Thymus (tissue), 11 donors: ENCODE measurements around the gene CEP295NL. TPM values are rescaled to one million over a fixed set of nuclear protein-coding genes. Genes with fewer than 3 reads are reported as not detected.
A peak's percentile ranks its signal among the peaks of the same experiment; 100 is the strongest.

Experiments
- DNase-seq, 9 donors: peaks; one replicate each; pipeline ENCODE4 v3.0.0-alpha.2; 2013; ENCODE audit warnings: low spot score in 9 of 9, low read depth in 6 of 9, missing footprints in 1 of 9
- H3K27ac ChIP-seq, 2 donors: one replicate each; pipeline ENCODE4 v1.5.1; 2013; ENCODE audit warnings: control low read depth in 1 of 2, low read depth in 1 of 2, low read length in 1 of 2, mild to moderate bottlenecking in 1 of 2, moderate library complexity in 1 of 2
- H3K27me3 ChIP-seq, 2 donors: one replicate each; pipeline ENCODE4 v1.5.1; 2013; ENCODE audit warnings: low read length in 1 of 2; ENCODE audit not compliant: control insufficient read depth in 2 of 2, insufficient read depth in 1 of 2
- H3K36me3 ChIP-seq, 2 donors: one replicate each; pipeline ENCODE4 v1.5.1; 2013; ENCODE audit warnings: low read length in 1 of 2, mild to moderate bottlenecking in 1 of 2, moderate library complexity in 1 of 2; ENCODE audit not compliant: control insufficient read depth in 2 of 2, insufficient read depth in 2 of 2
- H3K4me1 ChIP-seq, 2 donors: one replicate each; pipeline ENCODE4 v1.5.1; 2013; ENCODE audit warnings: low read length in 2 of 2; ENCODE audit not compliant: control insufficient read depth in 2 of 2, insufficient read depth in 2 of 2
- H3K4me3 ChIP-seq, 2 donors: one replicate each; pipeline ENCODE4 v1.5.1; 2013; ENCODE audit warnings: low read length in 2 of 2, control low read depth in 1 of 2, mild to moderate bottlenecking in 1 of 2
- H3K9me3 ChIP-seq, 2 donors: one replicate each; pipeline ENCODE4 v1.5.1; 2013; ENCODE audit warnings: low read length in 1 of 2, mild to moderate bottlenecking in 1 of 2; ENCODE audit not compliant: control insufficient read depth in 2 of 2, insufficient read depth in 1 of 2
- WGBS: extraction: QIAGEN DNeasy Blood & Tissue Kit; methylation state at CpG from one replicate; pipeline ENCODE4 v1.1.7; 2013; 5-methylcytosine and 5-hydroxymethylcytosine counted together
- polyA plus RNA-seq: library from polyadenylated mRNA; stranded (reverse); fragments of 200-250 nt; gene quantifications from one replicate; pipeline ENCODE4 v1.2.3, GENCODE V29; 2013
- total RNA-seq: library from RNA; stranded (reverse); fragments of 120-200 nt; gene quantifications from one replicate; pipeline ENCODE4 v1.2.4, GENCODE V29; 2013
- donor health status: healthy.

CEP295NL gene
- total and polyA plus RNA-seq, 2 donors = 0.38 to 0.50 TPM

DNA sequence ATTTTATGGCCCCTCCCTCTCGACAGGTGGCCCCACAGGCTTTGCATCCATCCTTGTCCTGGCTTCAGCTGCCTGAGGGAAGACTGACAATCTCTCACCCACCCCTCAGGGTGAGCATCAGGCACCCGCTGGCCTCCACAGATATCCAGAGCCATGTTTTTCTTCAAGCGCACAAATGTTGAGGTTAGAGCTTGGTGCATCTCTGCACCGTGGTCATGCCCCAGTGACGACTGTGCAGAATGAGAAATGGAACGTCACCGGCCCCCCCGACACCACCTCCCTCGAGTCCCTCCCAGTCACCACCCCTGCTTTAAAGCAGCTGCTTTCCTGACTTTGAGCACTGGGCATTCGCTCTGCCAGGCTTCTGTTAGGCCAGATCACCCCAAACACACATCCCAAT, 42.0 kb upstream of the CEP295NL start:
- H3K27ac ChIP-seq = no peak overlapping the region
- H3K4me1 ChIP-seq = peaks cover 0 to 13% of the 10 kb centered on the region in 2 donors
- H3K9me3 ChIP-seq = no peaks in the 10 kb centered on the region
- no peak overlapping the region for H3K4me3 ChIP-seq
- H3K27me3 ChIP-seq = no peaks in the 10 kb centered on the region
- no peak for DNase-seq
- no peaks in the 10 kb centered on the region for H3K36me3 ChIP-seq
- 84% methylated on average over 10 of the region's 10 CpGs for WGBS

DNA sequence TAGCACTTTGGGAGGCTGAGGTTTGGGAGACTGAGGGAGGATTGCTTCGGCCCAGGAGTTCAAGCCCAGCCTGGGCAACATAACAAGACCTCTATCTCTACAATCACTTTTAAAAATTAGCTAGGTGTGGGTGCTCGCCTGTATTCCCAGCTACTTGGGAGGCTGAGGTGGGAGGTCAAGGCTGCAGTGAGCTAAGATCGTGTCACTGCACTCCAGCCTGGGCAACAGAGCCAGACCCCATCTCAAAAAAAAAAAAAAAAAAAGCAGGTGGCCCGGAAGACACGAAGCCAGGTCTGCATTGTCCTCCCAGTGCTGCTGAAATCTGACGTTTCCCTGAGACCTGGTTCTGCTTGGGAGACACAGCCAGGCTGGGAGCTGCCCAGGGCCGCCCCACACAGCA, 41.0 kb upstream of the CEP295NL start:
- no peak overlapping the region for H3K27ac ChIP-seq
- DNase-seq = no peak
- H3K9me3 ChIP-seq = no peaks in the 10 kb centered on the region
- no peaks in the 10 kb centered on the region for H3K27me3 ChIP-seq
- H3K4me1 ChIP-seq = peaks cover 0 to 17% of the 10 kb centered on the region in 2 donors
- H3K4me3 ChIP-seq = no peak overlapping the region
- no peaks in the 10 kb centered on the region for H3K36me3 ChIP-seq
- WGBS = 94% methylated on average over 7 of the region's 7 CpGs

DNA sequence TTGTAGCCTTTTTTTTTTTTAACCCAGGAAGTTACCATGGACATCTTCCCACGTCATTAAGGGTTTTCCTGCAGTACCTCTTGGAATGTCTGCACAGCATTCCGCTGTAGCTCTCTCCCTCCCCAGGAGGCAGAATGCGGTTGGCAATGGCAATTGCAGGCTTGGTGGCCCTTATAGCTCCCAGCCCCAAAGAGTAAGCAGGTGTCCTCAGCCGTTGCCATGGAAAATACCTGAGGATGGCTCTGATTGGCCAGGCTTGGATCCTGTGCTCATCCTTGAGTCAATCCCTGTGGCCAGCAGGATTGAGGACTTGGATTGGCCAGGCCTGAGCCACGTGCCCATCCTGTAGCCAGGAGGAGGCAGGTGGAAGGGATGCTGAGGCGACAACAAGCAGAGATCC, 37.7 kb upstream of the CEP295NL start:
- Histone ChIP-seq H3K4me1 (peaks cover 0 to 13% of the 10 kb centered on the region in 2 donors), H3K27me3 (no peaks in the 10 kb centered on the region), H3K27ac (no peak overlapping the region), H3K4me3 (no peak overlapping the region), H3K9me3 (no peaks in the 10 kb centered on the region), H3K36me3 (no peaks in the 10 kb centered on the region)
- 94% methylated on average over 6 of the region's 6 CpGs for WGBS
- no peak for DNase-seq

DNA sequence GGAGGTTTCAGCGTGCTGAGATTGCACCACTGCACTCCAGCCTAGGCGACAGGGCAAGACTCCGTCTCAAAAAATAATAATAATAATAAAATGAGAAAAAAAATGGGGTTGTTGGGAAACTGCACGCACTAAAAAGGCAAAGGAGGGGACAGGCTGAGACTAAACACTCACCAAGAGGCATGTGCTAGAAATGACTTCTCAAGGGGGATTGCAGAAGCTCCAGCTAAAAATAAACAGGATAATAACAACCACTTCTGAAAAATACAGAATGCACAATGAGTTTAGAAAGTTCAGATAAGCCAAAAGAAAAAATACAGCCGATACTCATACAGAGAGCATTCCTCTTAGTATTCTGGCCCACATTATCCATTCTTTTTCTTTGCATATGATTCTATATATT, 37.3 kb upstream of the CEP295NL start:
- DNase-seq = no peak
- WGBS = 84% methylated on average over 5 of the region's 5 CpGs
- peaks cover 0 to 13% of the 10 kb centered on the region in 2 donors for H3K4me1 ChIP-seq
- H3K9me3 ChIP-seq = no peaks in the 10 kb centered on the region
- H3K27ac ChIP-seq = no peak overlapping the region
- H3K36me3 ChIP-seq = no peaks in the 10 kb centered on the region
- H3K4me3 ChIP-seq = no peak overlapping the region
- no peaks in the 10 kb centered on the region for H3K27me3 ChIP-seq

DNA sequence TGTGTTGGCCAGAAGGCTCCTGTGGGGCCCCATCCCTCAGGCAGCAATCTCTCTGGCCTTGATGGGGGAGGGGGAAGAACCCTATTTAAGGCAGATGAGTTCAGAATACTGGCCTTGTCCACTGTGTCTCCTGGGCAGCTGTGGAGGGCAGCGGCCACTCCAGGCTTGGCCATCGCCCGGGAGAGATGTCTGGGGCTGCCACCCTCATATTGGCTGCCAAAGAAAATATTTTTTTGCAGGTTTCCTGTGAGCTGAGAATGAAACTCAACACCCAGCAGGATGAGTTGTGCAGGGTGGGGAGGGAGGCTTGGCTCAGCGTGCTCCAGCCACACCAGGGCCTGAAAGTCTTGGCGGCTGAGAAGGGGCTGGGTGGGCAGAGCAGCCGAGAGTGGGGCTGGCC, 36.6 kb upstream of the CEP295NL start:
- 88% methylated on average over 6 of the region's 6 CpGs for WGBS
- no peak overlapping the region for H3K27ac ChIP-seq
- peaks cover 0 to 18% of the 10 kb centered on the region in 2 donors for H3K4me1 ChIP-seq

DNA sequence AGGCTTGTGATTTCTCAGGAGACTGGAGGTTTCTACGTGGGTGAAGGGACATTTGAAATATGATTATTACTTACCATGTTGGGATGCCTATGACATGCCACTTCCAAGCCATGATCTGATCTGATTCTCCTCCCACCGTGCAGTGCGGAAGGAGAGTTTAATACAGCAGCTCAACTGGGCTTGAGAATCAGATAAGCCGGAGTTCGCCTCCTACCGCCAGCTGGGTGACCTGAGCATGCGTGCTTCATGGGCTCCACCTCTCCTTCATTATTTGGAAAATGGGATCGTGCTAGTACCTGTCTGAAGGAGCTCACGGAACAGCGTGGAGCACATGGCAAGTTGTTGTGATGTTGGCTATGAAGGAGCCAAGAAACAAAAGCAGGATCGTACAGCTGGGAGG, 34.6 kb upstream of the CEP295NL start:
- no peaks in the 10 kb centered on the region for H3K9me3 ChIP-seq
- no peak overlapping the region for H3K27ac ChIP-seq
- H3K4me1 ChIP-seq = peaks cover 0 to 26% of the 10 kb centered on the region in 2 donors
- 88% methylated on average over 11 of the region's 11 CpGs for WGBS
- DNase-seq = no peak
- no peaks in the 10 kb centered on the region for H3K36me3 ChIP-seq
- no peak overlapping the region for H3K4me3 ChIP-seq
- H3K27me3 ChIP-seq = no peaks in the 10 kb centered on the region

More for the DNA sequence above, 36.6 kb upstream of the CEP295NL start:
- Histone ChIP-seq H3K9me3 (no peaks in the 10 kb centered on the region), H3K36me3 (no peaks in the 10 kb centered on the region), H3K4me3 (no peak overlapping the region), H3K27me3 (no peaks in the 10 kb centered on the region)
- DNase-seq = no peak

DNA sequence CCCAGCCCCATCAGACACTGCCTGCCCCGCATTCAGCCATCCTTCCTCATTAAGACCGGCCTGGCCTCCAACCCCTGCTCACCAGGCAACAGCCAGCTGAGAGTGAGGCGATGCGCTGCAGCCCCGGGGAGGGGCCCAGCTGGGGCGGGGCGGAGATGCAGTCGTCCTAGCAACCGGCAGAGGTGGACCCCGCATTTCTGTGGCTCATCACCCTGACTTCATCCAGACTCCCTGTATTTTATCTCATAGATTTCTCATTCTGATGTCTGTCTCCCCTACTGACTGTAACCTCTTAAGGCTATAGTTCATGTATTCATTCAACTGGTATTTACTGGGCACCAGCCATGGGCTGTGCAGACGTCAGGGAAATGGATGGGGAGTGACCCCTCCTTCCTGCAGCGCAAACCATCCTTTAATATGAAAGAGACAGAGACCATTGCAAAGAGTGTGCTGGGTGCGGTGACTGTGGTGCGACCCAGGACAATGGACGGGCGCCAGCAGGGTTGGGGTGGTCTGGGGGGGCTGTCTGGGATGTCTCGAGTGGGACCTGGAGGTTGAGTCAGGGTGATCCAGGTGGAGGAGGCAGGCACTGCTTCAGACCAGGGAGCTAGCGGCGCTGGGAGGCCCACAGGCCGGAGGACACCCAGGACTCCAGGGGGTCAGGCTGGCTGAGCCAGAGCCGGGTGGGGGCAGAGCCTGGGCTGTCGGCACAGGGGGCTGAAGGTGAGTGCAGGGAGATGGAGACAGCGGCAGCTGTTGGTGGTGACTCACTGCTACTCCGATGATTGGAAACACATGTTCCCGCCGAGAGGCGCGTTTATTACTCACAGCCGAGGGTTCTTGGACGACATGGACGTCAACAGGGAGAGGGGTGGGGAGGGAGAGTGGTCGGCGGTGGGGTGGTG, 32.7 kb upstream of the CEP295NL start:
- DNase-seq = no peak
- no peaks in the 10 kb centered on the region for H3K9me3 ChIP-seq
- no peak overlapping the region for H3K27ac ChIP-seq
- no peaks in the 10 kb centered on the region for H3K27me3 ChIP-seq
- H3K4me1 ChIP-seq = peaks cover 0 to 26% of the 10 kb centered on the region in 2 donors
- H3K36me3 ChIP-seq = no peaks in the 10 kb centered on the region
- H3K4me3 ChIP-seq = no peak overlapping the region
- 96% methylated on average over 33 of the region's 33 CpGs for WGBS

DNA sequence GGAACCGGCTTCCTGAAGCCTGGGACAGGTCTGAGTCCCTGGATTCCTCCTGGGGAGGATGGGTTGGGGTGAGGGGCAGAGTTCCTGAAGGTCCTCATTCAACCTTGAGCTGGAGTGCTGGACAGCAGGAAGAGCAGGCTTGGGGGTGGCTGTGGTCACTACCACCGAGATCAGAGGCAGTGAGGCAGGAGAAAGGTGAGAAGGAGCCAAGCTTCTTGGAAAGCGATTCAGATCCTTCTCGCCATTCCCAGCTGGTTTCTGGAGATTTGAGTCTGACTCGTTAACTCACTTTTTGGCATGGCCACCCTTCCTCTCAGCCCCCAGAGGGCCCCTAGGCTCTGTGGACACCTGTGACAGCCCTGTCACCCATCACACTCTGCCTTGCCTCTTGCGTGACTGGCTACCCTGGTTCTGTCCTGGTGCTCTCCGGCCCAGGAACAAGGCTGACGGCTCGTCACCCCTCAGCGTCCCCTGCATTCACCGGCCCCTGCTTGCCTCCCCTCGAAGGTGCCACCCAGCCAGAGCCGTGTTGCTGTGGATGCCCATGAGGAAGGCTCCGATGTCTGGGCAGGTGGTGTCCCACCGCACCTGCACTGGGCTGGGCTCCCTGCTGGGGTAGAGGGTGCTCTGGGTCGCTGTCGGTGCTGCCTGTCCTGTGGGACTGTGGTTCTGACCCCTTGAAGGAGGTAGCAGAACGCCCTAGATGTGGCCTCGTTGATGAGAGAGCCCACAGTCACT, 31.8 kb upstream of the CEP295NL start:
- H3K9me3 ChIP-seq = no peaks in the 10 kb centered on the region
- H3K36me3 ChIP-seq = no peaks in the 10 kb centered on the region
- H3K27ac ChIP-seq = peak overlapping the region in 1 of 2 donors; percentile 73
- no peak for DNase-seq
- peaks cover 0 to 26% of the 10 kb centered on the region in 2 donors for H3K4me1 ChIP-seq
- WGBS = 85% methylated on average over 19 of the region's 19 CpGs
- H3K4me3 ChIP-seq = no peak overlapping the region
- no peaks in the 10 kb centered on the region for H3K27me3 ChIP-seq

DNA sequence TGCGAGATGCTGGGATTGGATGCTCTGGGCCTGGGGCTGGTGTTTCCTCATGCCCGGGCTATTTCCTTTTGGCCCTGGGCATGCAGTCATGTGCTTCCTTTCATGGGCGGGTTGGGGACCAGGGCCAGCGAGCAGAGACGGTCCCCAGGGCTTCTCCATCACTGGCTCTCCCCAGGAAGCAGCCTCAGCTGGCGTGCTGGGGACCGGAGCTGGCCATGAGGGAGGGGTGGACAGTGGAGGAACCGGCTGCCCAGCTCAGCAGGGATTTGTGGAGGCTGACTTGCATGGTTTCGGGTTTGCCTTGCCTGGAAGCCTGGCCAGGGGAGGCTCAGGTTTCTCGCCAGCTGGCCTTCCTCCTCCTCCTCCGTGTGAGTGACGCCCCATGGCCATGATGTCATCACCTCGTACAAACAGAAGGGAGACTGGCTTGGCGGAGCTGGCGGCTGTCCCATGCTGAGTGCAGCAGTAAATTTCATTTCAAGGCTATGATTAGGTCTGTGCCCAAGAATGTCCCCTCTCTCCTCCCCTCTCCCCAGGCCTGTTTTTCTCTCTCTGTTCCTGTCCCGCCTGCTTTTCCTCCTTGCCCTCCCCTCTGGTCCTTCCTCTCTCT, 31.1 kb upstream of the CEP295NL start:
- DNase-seq = no peak
- WGBS = 83% methylated on average over 16 of the region's 16 CpGs
- no peaks in the 10 kb centered on the region for H3K27me3 ChIP-seq
- no peaks in the 10 kb centered on the region for H3K9me3 ChIP-seq
- peaks cover 0 to 22% of the 10 kb centered on the region in 2 donors for H3K4me1 ChIP-seq
- H3K36me3 ChIP-seq = no peaks in the 10 kb centered on the region
- H3K4me3 ChIP-seq = no peak overlapping the region
- peak overlapping the region; percentile 4 to 73 for H3K27ac ChIP-seq
